PC-9 (cell line): ENCODE data around the gene MTA1.

Source experiments
- EZH2 ChIP-seq: fragments of 200-600 bp; sonication (generic); IDR thresholded peaks from 2 replicates; pipeline ENCODE4 v1.8.0; 2017; ENCODE audit warnings: antibody characterized with exemption, low read depth
- TF ChIP-seq, protein P1 (sequence below): fragments of 200-600 bp; sonication (generic); conservative IDR thresholded peaks from 2 replicates; pipeline ENCODE4 v1.6.1; 2017; ENCODE audit warnings: mixed run types, antibody characterized with exemption, mild to moderate bottlenecking, moderate library complexity

DNA sequence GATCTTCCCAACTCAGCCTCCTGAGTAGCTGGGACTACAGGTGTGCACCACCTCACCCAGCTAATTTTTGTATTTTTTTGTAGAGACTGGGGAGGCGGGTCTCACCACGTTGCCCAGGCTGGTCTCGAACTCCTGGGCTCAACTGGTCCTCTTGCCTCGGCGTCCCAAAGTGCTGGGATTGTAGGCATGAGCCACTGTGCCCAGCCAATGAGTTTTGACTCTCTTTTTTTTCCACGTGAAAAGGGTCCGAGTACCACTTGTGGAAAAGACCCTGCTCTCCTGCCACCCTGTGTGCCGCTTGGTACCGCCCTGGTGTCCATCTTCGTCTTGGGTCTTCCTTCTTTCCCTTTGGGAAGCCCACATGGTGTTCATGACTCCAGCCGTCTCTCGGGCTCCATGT, 89.0 kb downstream of the MTA1 start:
- TF ChIP-seq, protein P1, sequence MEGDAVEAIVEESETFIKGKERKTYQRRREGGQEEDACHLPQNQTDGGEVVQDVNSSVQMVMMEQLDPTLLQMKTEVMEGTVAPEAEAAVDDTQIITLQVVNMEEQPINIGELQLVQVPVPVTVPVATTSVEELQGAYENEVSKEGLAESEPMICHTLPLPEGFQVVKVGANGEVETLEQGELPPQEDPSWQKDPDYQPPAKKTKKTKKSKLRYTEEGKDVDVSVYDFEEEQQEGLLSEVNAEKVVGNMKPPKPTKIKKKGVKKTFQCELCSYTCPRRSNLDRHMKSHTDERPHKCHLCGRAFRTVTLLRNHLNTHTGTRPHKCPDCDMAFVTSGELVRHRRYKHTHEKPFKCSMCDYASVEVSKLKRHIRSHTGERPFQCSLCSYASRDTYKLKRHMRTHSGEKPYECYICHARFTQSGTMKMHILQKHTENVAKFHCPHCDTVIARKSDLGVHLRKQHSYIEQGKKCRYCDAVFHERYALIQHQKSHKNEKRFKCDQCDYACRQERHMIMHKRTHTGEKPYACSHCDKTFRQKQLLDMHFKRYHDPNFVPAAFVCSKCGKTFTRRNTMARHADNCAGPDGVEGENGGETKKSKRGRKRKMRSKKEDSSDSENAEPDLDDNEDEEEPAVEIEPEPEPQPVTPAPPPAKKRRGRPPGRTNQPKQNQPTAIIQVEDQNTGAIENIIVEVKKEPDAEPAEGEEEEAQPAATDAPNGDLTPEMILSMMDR = no peak
- no peak for TF ChIP-seq EZH2
